ENCODE data around the gene MAML2.

DNA sequence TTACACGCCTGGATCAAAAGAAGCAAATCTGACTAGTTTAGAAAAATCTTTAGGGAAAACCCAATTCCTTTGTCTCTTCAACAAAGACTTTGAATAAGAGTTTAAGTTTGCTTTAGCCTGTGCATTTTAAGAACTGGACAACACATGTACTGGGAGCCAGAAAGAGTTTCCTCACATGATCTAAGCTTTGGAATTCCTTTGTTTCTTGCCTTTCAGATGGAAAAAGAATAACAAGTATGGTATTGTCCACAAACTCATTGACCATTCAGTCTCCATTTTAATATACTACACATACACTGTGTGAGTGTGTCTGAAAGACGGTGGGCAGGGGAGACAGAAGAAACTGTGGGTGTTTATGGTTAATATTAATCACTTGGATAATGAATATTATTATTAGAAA, 205.6 kb downstream of the MAML2 start:
- TF ChIP-seq, protein P1, sequence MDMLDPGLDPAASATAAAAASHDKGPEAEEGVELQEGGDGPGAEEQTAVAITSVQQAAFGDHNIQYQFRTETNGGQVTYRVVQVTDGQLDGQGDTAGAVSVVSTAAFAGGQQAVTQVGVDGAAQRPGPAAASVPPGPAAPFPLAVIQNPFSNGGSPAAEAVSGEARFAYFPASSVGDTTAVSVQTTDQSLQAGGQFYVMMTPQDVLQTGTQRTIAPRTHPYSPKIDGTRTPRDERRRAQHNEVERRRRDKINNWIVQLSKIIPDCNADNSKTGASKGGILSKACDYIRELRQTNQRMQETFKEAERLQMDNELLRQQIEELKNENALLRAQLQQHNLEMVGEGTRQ (IDR thresholded peaks at IDR 0.05; ENCODE audit: borderline replicate concordance, low read depth, low read length): no peak
- no peak for TF ChIP-seq CTCF (IDR thresholded peaks at IDR 0.05)

Measured in SK-N-SH (cell line).